ENCODE results near the gene SLC25A47. TPM values are rescaled to one million over a fixed set of nuclear protein-coding genes. Genes with fewer than 3 reads are reported as not detected.
A peak's percentile ranks its signal among the peaks of the same experiment; 100 is the strongest.

SLC25A47 gene
- total RNA-seq (2021): 0.13 TPM in 1 of 2 replicates, not detected in the other
- long read RNA-seq: 0 reads

- peaks cover 1% of the 10 kb centered on the region for H3K27me3 Mint-ChIP-seq (ENCODE audit: low read depth)
- peak within 1 kb of the TSS in 1 of 3 experiments; percentile 61; a peak in 2 of 7 replicates for H3K27ac Mint-ChIP-seq
Observed at GRCh38 chr14:100323121-100323941, at the start of gene SLC25A47. SLC25A47 (plus strand) TSS chr14:100323339; CDS start chr14:100323415, 76 bp downstream.

More at GRCh38 chr14:100323121-100323941, at the start of gene SLC25A47:
- no peak within 1 kb of the TSS for H3K18ac ChIP-seq (ENCODE audit: insufficient read length, low read depth, low read length)
- H3K56ac ChIP-seq (ENCODE audit: insufficient read length, low read depth, low read length): no peak within 1 kb of the TSS
- H2BK20ac ChIP-seq (ENCODE audit: low read depth, low read length, poor library complexity, severe bottlenecking): no peak within 1 kb of the TSS
- Mint-ChIP-seq H3K9me3 (no peaks in the 10 kb centered on the region; a peak in 1 of 5 replicates), H3K36me3 (ENCODE audit: insufficient read depth in 1 of 3, low read depth in 3 of 3) (no peaks in the 10 kb centered on the region), H3K4me3 (no peak within 1 kb of the TSS), H3K4me1 (peaks cover 7 to 12% of the 10 kb centered on the region in 2 experiments; a peak in 3 of 4 replicates)
- no peak for DNase-seq
- no peak within 1 kb of the TSS for H2BK5ac ChIP-seq (ENCODE audit: insufficient read length, low read length)
- H3K79me1 ChIP-seq (ENCODE audit: insufficient read depth, low read depth, low read length, poor library complexity, severe bottlenecking): no peaks in the 10 kb centered on the region
- no peaks in the 10 kb centered on the region for H3K4me1 ChIP-seq (ENCODE audit: insufficient read depth, low read length)
- H4K8ac ChIP-seq (replicated peaks; ENCODE audit: insufficient read length, low read depth, low read length): no peak within 1 kb of the TSS
- no peaks in the 10 kb centered on the region for H3K23me2 ChIP-seq (ENCODE audit: insufficient read length, low read depth, low read length, poor library complexity, severe bottlenecking)
- H3K4me2 ChIP-seq (ENCODE audit: insufficient read depth, insufficient read length, low read length): no peak within 1 kb of the TSS
- H3T11ph ChIP-seq (ENCODE audit: low read length): no peak within 1 kb of the TSS
- no peak within 1 kb of the TSS for H3K4ac ChIP-seq (ENCODE audit: low read depth, low read length)
- H4K91ac ChIP-seq (ENCODE audit: insufficient read length, low read depth, low read length): no peak within 1 kb of the TSS
- WGBS (ENCODE audit: extremely low coverage, insufficient read length, low lambda C conversion rate): no CpG with 5 or more reads among the region's 16 CpGs
- H4K5ac ChIP-seq (ENCODE audit: insufficient read length, low read depth, low read length): no peak within 1 kb of the TSS
- no peak within 1 kb of the TSS for H2BK120ac ChIP-seq (ENCODE audit: low read depth, low read length, poor library complexity, severe bottlenecking)
- no peak within 1 kb of the TSS for H2BK12ac ChIP-seq (ENCODE audit: insufficient read length, low read depth, low read length)
- no peak within 1 kb of the TSS for H3K9ac ChIP-seq (ENCODE audit: extremely low read depth, insufficient read length, low read length)
- no peaks in the 10 kb centered on the region for H3K27me3 ChIP-seq (ENCODE audit: insufficient read depth, low read length)
- H2BK15ac ChIP-seq (ENCODE audit: low read depth, low read length): no peak within 1 kb of the TSS
- H3K27ac ChIP-seq (ENCODE audit: insufficient read length, low read depth, low read length): no peak within 1 kb of the TSS
- no peak for TF ChIP-seq CTCF (conservative IDR thresholded peaks at IDR 0.05)
- no peaks in the 10 kb centered on the region for H4K20me1 ChIP-seq (ENCODE audit: control insufficient read depth, insufficient read depth, insufficient read length)
- no peak within 1 kb of the TSS; the same call in 1 of the 2 replicates for H3K14ac ChIP-seq (ENCODE audit: insufficient read depth, low read length)
- H2AK5ac ChIP-seq (ENCODE audit: insufficient read length, low read length): no peak within 1 kb of the TSS
- H3K79me2 ChIP-seq (ENCODE audit: insufficient read depth, low read length): no peaks in the 10 kb centered on the region
- no peaks in the 10 kb centered on the region for H3K9me3 ChIP-seq (ENCODE audit: control insufficient read depth, low read depth, low read length)
- H2AFZ ChIP-seq (ENCODE audit: low read length): no peak within 1 kb of the TSS
- no peak within 1 kb of the TSS for H3K23ac ChIP-seq (ENCODE audit: insufficient read length, low read depth, low read length)
